ENCODE data around the gene TMC3. TPM values are rescaled to one million over a fixed set of nuclear protein-coding genes. Genes with fewer than 3 reads are reported as not detected.
A peak's percentile ranks its signal among the peaks of the same experiment; 100 is the strongest.

Gene TMC3
- total and polyA plus RNA-seq, 2 experiments from 2014 or later = 0.20 to 0.21 TPM

DNA sequence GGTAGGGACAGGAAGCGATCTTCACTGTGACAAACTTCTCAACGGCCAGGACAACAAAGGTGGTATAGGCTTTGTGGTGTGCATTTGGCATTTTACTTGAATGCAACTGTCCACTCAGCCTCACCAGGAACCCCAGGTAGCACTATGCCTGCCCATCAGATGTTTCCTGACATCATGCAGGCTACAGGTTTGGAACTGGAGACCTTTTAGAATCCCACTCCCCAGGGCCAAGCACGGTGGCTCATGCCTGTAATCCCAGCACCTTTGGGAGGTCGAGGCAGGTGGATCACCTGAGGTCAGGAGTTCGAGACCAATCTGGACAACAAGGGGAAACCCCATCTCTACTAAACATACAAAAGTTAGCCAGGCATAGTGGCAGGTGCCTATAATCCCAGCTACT is 59.6 kb downstream of the TMC3 start:
- H3K9me3 ChIP-seq (ENCODE audit: low read depth) = no peaks in the 10 kb centered on the region
- DNase-seq (ENCODE audit: low read depth in 1 of 2, low spot score in 1 of 2) = no peak
- no peak for TF ChIP-seq CTCF (IDR thresholded peaks at IDR 0.05; ENCODE audit: low read depth, low read length)
- H3K27me3 ChIP-seq = no peaks in the 10 kb centered on the region
- H3K27ac ChIP-seq = no peak overlapping the region
- H3K36me3 ChIP-seq = no peaks in the 10 kb centered on the region
- H3K4me3 ChIP-seq = no peak overlapping the region
- no peaks in the 10 kb centered on the region for H3K4me1 ChIP-seq (ENCODE audit: low read depth)

- no peak for TF ChIP-seq CTCF (IDR thresholded peaks at IDR 0.05; ENCODE audit: low read depth, low read length)
- no peak for DNase-seq (ENCODE audit: low read depth in 1 of 2, low spot score in 1 of 2)
- Histone ChIP-seq H3K36me3 (no peaks in the 10 kb centered on the region), H3K4me1 (ENCODE audit: low read depth) (no peaks in the 10 kb centered on the region), H3K9me3 (ENCODE audit: low read depth) (no peaks in the 10 kb centered on the region), H3K27me3 (no peaks in the 10 kb centered on the region), H3K27ac (no peak overlapping the region), H3K4me3 (no peak overlapping the region)
Observed at GRCh38 chr15:81313686-81314085, 60.3 kb downstream of the TMC3 start.

GRCh38 chr15:81312790-81313543 is 61.0 kb downstream of the TMC3 start:
- no peaks in the 10 kb centered on the region for H3K36me3 ChIP-seq
- no peak for TF ChIP-seq CTCF (IDR thresholded peaks at IDR 0.05; ENCODE audit: low read depth, low read length)
- H3K27me3 ChIP-seq = no peaks in the 10 kb centered on the region
- H3K9me3 ChIP-seq (ENCODE audit: low read depth) = no peaks in the 10 kb centered on the region
- DNase-seq (ENCODE audit: low read depth in 1 of 2, low spot score in 1 of 2) = peak in 1 of 2 donors; percentile 98
- H3K27ac ChIP-seq = no peak overlapping the region
- H3K4me1 ChIP-seq (ENCODE audit: low read depth) = no peaks in the 10 kb centered on the region
- no peak overlapping the region for H3K4me3 ChIP-seq

DNA sequence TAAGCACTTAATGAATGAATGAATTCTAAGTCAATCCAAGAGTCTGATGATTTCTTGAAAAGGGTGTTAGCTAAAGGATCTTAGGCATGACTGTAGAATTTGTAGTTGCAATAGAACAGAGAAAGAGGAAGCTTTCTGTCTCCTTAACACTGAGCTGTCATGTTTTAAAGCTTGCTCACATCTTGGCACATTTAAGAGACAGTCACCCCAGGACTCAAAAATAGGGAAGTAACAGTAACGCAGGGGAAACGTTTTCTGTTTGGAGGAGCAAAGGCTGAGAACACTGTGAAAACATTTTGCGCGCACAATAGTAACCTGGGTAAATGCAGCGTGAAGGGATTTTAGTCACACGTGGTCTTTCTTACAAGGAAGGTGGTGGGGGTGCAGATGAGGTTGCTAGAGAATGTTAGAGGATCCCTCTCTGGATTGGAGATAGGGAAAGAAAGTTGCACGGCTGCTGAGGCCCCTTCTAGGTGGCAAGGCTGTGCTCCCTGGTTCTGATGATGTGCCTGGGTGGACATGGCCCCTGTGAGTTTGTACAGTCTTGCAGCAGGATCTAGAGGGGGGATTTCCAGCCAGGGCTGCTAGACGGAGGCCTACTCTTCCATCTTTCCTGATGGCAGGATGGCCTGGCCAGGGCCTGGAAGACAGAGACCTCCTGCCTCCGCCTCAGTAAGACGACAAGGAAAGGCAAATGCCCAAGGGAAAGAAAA is 62.1 kb downstream of the TMC3 start:
- no peaks in the 10 kb centered on the region for H3K4me1 ChIP-seq (ENCODE audit: low read depth)
- TF ChIP-seq CTCF (IDR thresholded peaks at IDR 0.05; ENCODE audit: low read depth, low read length) = no peak
- no peaks in the 10 kb centered on the region for H3K27me3 ChIP-seq
- H3K4me3 ChIP-seq = no peak overlapping the region
- no peaks in the 10 kb centered on the region for H3K9me3 ChIP-seq (ENCODE audit: low read depth)
- H3K27ac ChIP-seq = no peak overlapping the region
- DNase-seq (ENCODE audit: low read depth in 1 of 2, low spot score in 1 of 2) = no peak
- no peaks in the 10 kb centered on the region for H3K36me3 ChIP-seq

DNA sequence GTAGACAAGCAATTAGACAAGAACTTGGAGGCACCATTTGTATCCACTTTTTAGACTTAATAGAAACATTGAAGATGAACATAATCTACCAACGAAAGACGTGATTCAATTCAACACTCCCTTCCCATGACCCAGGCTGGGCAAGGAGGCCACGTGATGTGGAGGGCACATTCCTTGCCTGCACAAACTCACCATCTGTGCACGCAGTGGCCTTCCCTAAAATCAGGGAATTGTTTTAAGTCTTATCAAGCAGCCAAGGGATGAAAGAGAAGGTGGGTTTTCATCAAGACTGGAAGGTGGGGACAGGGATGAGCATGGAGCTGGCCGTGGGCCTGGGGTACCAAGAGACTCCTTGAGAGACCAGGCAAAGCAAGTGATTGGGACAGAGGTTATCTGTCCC is 63.5 kb downstream of the TMC3 start:
- Histone ChIP-seq H3K27ac (no peak overlapping the region), H3K9me3 (ENCODE audit: low read depth) (no peaks in the 10 kb centered on the region), H3K27me3 (no peaks in the 10 kb centered on the region), H3K4me3 (no peak overlapping the region), H3K36me3 (no peaks in the 10 kb centered on the region), H3K4me1 (ENCODE audit: low read depth) (no peaks in the 10 kb centered on the region)
- no peak for TF ChIP-seq CTCF (IDR thresholded peaks at IDR 0.05; ENCODE audit: low read depth, low read length)
- DNase-seq (ENCODE audit: low read depth in 1 of 2, low spot score in 1 of 2) = no peak
